SK-N-SH (cell line): ENCODE measurements around the gene SCD5. TPM values are rescaled to one million over a fixed set of nuclear protein-coding genes. Genes with fewer than 3 reads are reported as not detected.

Experiments used
- CTCF ChIA-PET: fragments of 300-600, 350-600 bp; formaldehyde crosslinking; extraction: SDS; loops from one replicate; lab custom pipeline; 2021; lab: Yijun Ruan, JAX
- POLR2A ChIA-PET: fragments of 350-600 bp; sonication (Branson Sonifier 250); formaldehyde crosslinking; extraction: SDS; loops from one replicate; lab custom pipeline; 2020; ENCODE audit warnings: antibody characterized with exemption, inconsistent platforms; lab: Yijun Ruan, JAX
- DNase-seq: peaks from one replicate; pipeline ENCODE4 v3.0.0; 2012
- H2AFZ ChIP-seq: fragments of 200-600 bp; sonication (generic); 2 replicates; pipeline ENCODE4 v1.8.1; 2016; ENCODE audit warnings: antibody characterized with exemption, mild to moderate bottlenecking, low read depth
- H3F3A ChIP-seq: fragments of 200-600 bp; sonication (generic); replicated peaks from 2 replicates; pipeline ENCODE3; 2016; ENCODE audit warnings: antibody characterized with exemption, mild to moderate bottlenecking; ENCODE audit not compliant: insufficient read depth
- H3K27ac ChIP-seq, 2 experiments: fragments of 200-500 bp in 1 of 2; fragments of 200-600 bp in 1 of 2; sonication (Bioruptor generic) in 1 of 2; sonication (generic), shearing (Covaris generic) in 1 of 2; 2 replicates each; pipeline versions ENCODE4 v1.5.1 to v1.6.1; 2014 to 2016; ENCODE audit warnings: low read depth in 2 of 2, inconsistent platforms in 1 of 2, low read length in 1 of 2, mild to moderate bottlenecking in 1 of 2, mixed read lengths in 1 of 2
- H3K27me3 ChIP-seq: fragments of 200-600 bp; sonication (generic), shearing (Covaris generic); 2 replicates; pipeline ENCODE4 v1.6.1; 2016; ENCODE audit warnings: mixed run types; ENCODE audit not compliant: insufficient read depth
- H3K36me3 ChIP-seq, 2 experiments: fragments of 200-500 bp in 1 of 2; fragments of 200-600 bp in 1 of 2; sonication (Bioruptor generic) in 1 of 2; sonication (generic) in 1 of 2; replicated peaks in 1 of 2; 2 replicates each; pipeline versions ENCODE3 to v1.5.1; 2014 to 2016; ENCODE audit warnings: low read length in 1 of 2, mild to moderate bottlenecking in 1 of 2; ENCODE audit not compliant: insufficient read depth in 2 of 2, control insufficient read depth in 1 of 2
- H3K4me1 ChIP-seq, 2 experiments: fragments of 200-500 bp in 1 of 2; fragments of 200-600 bp in 1 of 2; sonication (Bioruptor generic) in 1 of 2; sonication (generic), shearing (Covaris generic) in 1 of 2; 2 replicates each; pipeline versions ENCODE4 v1.5.1 to v1.6.1; 2014 to 2016; ENCODE audit warnings: low read depth in 1 of 2, low read length in 1 of 2, mixed run types in 1 of 2; ENCODE audit not compliant: insufficient read depth in 2 of 2, control insufficient read depth in 1 of 2
- H3K4me2 ChIP-seq: fragments of 200-600 bp; sonication (generic), shearing (Covaris generic); 2 replicates; pipeline ENCODE4 v1.6.1; 2017; ENCODE audit warnings: mixed run types
- H3K4me3 ChIP-seq, 2 experiments: fragments of 200-500 bp in 1 of 2; fragments of 200-600 bp in 1 of 2; sonication (Bioruptor generic) in 1 of 2; sonication (generic), shearing (Covaris generic) in 1 of 2; 2 replicates each; pipeline versions ENCODE4 v1.5.1 to v1.8.1; 2014 to 2016; ENCODE audit warnings: low read depth in 2 of 2, inconsistent platforms in 1 of 2, low read length in 1 of 2, mild to moderate bottlenecking in 1 of 2, mixed read lengths in 1 of 2, moderate library complexity in 1 of 2
- H3K79me2 ChIP-seq: fragments of 200-600 bp; sonication (generic); 2 replicates; pipeline ENCODE4 v1.8.1; 2017; ENCODE audit warnings: mild to moderate bottlenecking; ENCODE audit not compliant: insufficient read depth
- H3K9ac ChIP-seq: fragments of 200-600 bp; sonication (generic); 2 replicates; pipeline ENCODE4 v1.6.1; 2017; ENCODE audit warnings: mixed run types
- H3K9me2 ChIP-seq: fragments of 200-600 bp; sonication (generic); 2 replicates; pipeline ENCODE4 v1.6.1; 2017; ENCODE audit warnings: mixed run types
- H3K9me3 ChIP-seq: fragments of 200-600 bp; sonication (generic); 2 replicates; pipeline ENCODE4 v1.6.1; 2017; ENCODE audit warnings: mixed run types, mild to moderate bottlenecking, moderate library complexity
- H4K20me1 ChIP-seq: fragments of 200-600 bp; sonication (generic); 2 replicates; pipeline ENCODE4 v1.6.1; 2017; ENCODE audit warnings: mild to moderate bottlenecking, mixed run types; ENCODE audit not compliant: insufficient read depth
- CHD2 ChIP-seq: fragments of 150-350 bp; IDR thresholded peaks from 2 replicates; pipeline ENCODE4 v1.6.1; 2018; ENCODE audit warnings: low read length; ENCODE audit not compliant: partially characterized antibody
- CTCF ChIP-seq: fragments of 200-600 bp; sonication (generic); IDR thresholded peaks from 2 replicates; pipeline ENCODE4 v1.6.1; 2017; ENCODE audit warnings: antibody characterized with exemption, mild to moderate bottlenecking, moderate library complexity
- ELF1 ChIP-seq: IDR thresholded peaks from 2 replicates; pipeline ENCODE4 v1.4.0; 2012
- EP300 ChIP-seq, 2 experiments: IDR thresholded peaks; 2 replicates each; pipeline versions ENCODE4 v1.4.0 to v1.6.1; 2012; ENCODE audit warnings: borderline replicate concordance in 1 of 2, low read depth in 1 of 2, low read length in 1 of 2
- EZH2phosphoT487 ChIP-seq: fragments of 200-600 bp; sonication (generic); IDR thresholded peaks from 2 replicates; pipeline ENCODE4 v1.6.1; 2017; ENCODE audit warnings: low read depth, mixed run types, mild to moderate bottlenecking, antibody characterized with exemption, moderate library complexity, borderline replicate concordance
- FOSL2 ChIP-seq: IDR thresholded peaks from 2 replicates; pipeline ENCODE4 v1.4.0; 2012; ENCODE audit warnings: low read depth, mild to moderate bottlenecking, moderate library complexity, borderline replicate concordance
- FOXJ3 ChIP-seq: sonication (generic); formaldehyde crosslinking; IDR thresholded peaks from 2 replicates; pipeline ENCODE4 v1.5.1; 2020; ENCODE audit warnings: mild to moderate bottlenecking, missing genetic modification reagents
- FOXM1 ChIP-seq: IDR thresholded peaks from 2 replicates; pipeline ENCODE4 v1.4.0; 2012; ENCODE audit warnings: low read depth, mild to moderate bottlenecking
- GABPA ChIP-seq: IDR thresholded peaks from 2 replicates; pipeline ENCODE4 v1.4.0; 2012; ENCODE audit warnings: low read depth, mild to moderate bottlenecking
- IRF3 ChIP-seq: fragments of 150-350 bp; IDR thresholded peaks from 2 replicates; pipeline ENCODE4 v1.6.1; 2016; ENCODE audit warnings: mild to moderate bottlenecking, low read depth, low read length
- JUND ChIP-seq: IDR thresholded peaks from 2 replicates; pipeline ENCODE4 v1.4.0; 2012
- MEF2A ChIP-seq: IDR thresholded peaks from 2 replicates; pipeline ENCODE4 v1.4.0; 2012; ENCODE audit warnings: low read depth, borderline replicate concordance
- MXI1 ChIP-seq: IDR thresholded peaks from 2 replicates; pipeline ENCODE4 v1.6.1; 2012; ENCODE audit warnings: mild to moderate bottlenecking, low read depth, low read length, improper control_type of control experiment
- NRF1 ChIP-seq: IDR thresholded peaks from 2 replicates; pipeline ENCODE4 v1.6.1; 2012; ENCODE audit warnings: low read depth, mild to moderate bottlenecking, low read length
- PBX3 ChIP-seq: IDR thresholded peaks from 2 replicates; pipeline ENCODE4; 2012
- POLR2AphosphoS5 ChIP-seq: IDR thresholded peaks from 2 replicates; pipeline ENCODE4 v1.6.1; 2012; ENCODE audit warnings: low read depth, low read length
- RAD21 ChIP-seq: IDR thresholded peaks from 2 replicates; pipeline ENCODE4 v1.6.1; 2012; ENCODE audit warnings: mild to moderate bottlenecking, low read length
- REST ChIP-seq: IDR thresholded peaks from 2 replicates; pipeline ENCODE4 v1.6.1; 2012; ENCODE audit warnings: mild to moderate bottlenecking, low read depth, low read length, moderate library complexity
- RFX5 ChIP-seq: IDR thresholded peaks from 2 replicates; pipeline ENCODE4 v1.6.1; 2012; ENCODE audit warnings: mild to moderate bottlenecking, improper control_type of control experiment, low read length
- RXRA ChIP-seq: IDR thresholded peaks from 2 replicates; pipeline ENCODE4 v1.4.0; 2012; ENCODE audit warnings: low read depth, mild to moderate bottlenecking, borderline replicate concordance
- SMC3 ChIP-seq: IDR thresholded peaks from 2 replicates; pipeline ENCODE4 v1.6.1; 2012; ENCODE audit warnings: low read depth, low read length, improper control_type of control experiment
- TAF1 ChIP-seq: IDR thresholded peaks from 2 replicates; pipeline ENCODE4 v1.6.1; 2012; ENCODE audit warnings: low read depth, mild to moderate bottlenecking, low read length, moderate library complexity, borderline replicate concordance
- TEAD4 ChIP-seq: IDR thresholded peaks from 2 replicates; pipeline ENCODE4 v1.4.0; 2012; ENCODE audit warnings: mild to moderate bottlenecking, borderline replicate concordance; ENCODE audit not compliant: insufficient read depth
- USF1 ChIP-seq: IDR thresholded peaks from 2 replicates; pipeline ENCODE4 v1.4.0; 2012; ENCODE audit warnings: low read depth, borderline replicate concordance
- WGBS: methylation state at CpG from one replicate; pipeline ENCODE4 v1.1.6; 2017; ENCODE audit warnings: low lambda C conversion rate; 5-methylcytosine and 5-hydroxymethylcytosine counted together
- polyA plus RNA-seq, 3 experiments: library from polyadenylated mRNA; depleted of rRNA; stranded (reverse); fragments of >200 nt; gene quantifications; 2 replicates each; pipeline ENCODE4 v1.2.3, GENCODE V29; 2012

Gene SCD5
- 23.7 and 28.0 TPM in 2 replicates for polyA plus RNA-seq (2012; rRNA removed)
- 25.6 and 27.2 TPM in 2 replicates for polyA plus RNA-seq (2012; cell fraction: cytosol; rRNA removed)
- 11.2 and 15.2 TPM in 2 replicates for polyA plus RNA-seq (2012; cell fraction: nucleus; rRNA removed)

GRCh38 chr4:82798168-82799005 lies at the start of gene SCD5:
Gene SCD5 (minus strand): TSS chr4:82798796. CDS start chr4:82798537, 259 bp downstream.
- peak within 1 kb of the TSS; percentile 96 for H3K4me2 ChIP-seq
- CTCF ChIA-PET: interaction anchor here (0.9 to 9.1 kb wide), 13 partner anchors 9 to 339 kb away, joined by 3 to 89 read pairs (median 3); no protein-coding TSS in a partner anchor
- peaks cover 48% of the 10 kb centered on the region for H3K79me2 ChIP-seq
- H4K20me1 ChIP-seq: peaks cover 10% of the 10 kb centered on the region
- 5% methylated on average over 8 of the region's 94 CpGs for WGBS
- H3K9me2 ChIP-seq: no peaks in the 10 kb centered on the region
- H3K27ac ChIP-seq: peak within 1 kb of the TSS in 1 of 2 experiments; percentile 57; a peak in 2 of 4 replicates
- peaks cover 0 to 4% of the 10 kb centered on the region in 2 experiments for H3K36me3 ChIP-seq
- H3F3A ChIP-seq: peaks cover 23% of the 10 kb centered on the region
- peaks cover 11 to 13% of the 10 kb centered on the region in 2 experiments; a peak in 1 of 4 replicates for H3K4me1 ChIP-seq
- peak within 1 kb of the TSS; percentile 78 for H3K9ac ChIP-seq
- no peaks in the 10 kb centered on the region for H3K9me3 ChIP-seq
- peak within 1 kb of the TSS; percentile 90 for H2AFZ ChIP-seq
- POLR2A ChIA-PET: interaction anchor here (0.6 to 3.5 kb wide), 2 partner anchors 13 to 78 kb away, joined by 3 to 15 read pairs; no protein-coding TSS in a partner anchor
- peak; percentile 86 for DNase-seq
- H3K27me3 ChIP-seq: no peaks in the 10 kb centered on the region
- H3K4me3 ChIP-seq: peak within 1 kb of the TSS; percentile 80 to 82
- TF ChIP-seq RAD21 (no peak), NRF1 (no peak), REST (no peak), FOXM1 (no peak), PBX3 (no peak), CHD2 (no peak), CTCF (no peak), USF1 (no peak), EP300 (IDR thresholded peaks at IDR 0.05; ENCODE audit: borderline replicate concordance in 1 of 2, low read depth in 1 of 2, low read length in 1 of 2) (no peak), FOSL2 (no peak), TEAD4 (no peak), MEF2A (no peak), EZH2phosphoT487 (no peak), SMC3 (no peak), ELF1 (no peak), JUND (no peak), TAF1 (peak; percentile 37; the same call in 1 of the 2 replicates), IRF3 (no peak), RXRA (no peak), FOXJ3 (CRISPR knock-in tag) (no peak), MXI1 (no peak), POLR2AphosphoS5 (peak; percentile 31; the same call in 1 of the 2 replicates), RFX5 (peak; percentile 23; the same call in 1 of the 2 replicates), GABPA (no peak)
